Measurements from ENCODE around the gene ITGBL1. TPM values are rescaled to one million over a fixed set of nuclear protein-coding genes. Genes with fewer than 3 reads are reported as not detected.
"Not testable (repeated sequence)": the region's sequence is repeated elsewhere in the genome, so short reads cannot be mapped to it uniquely, and the experiment has no call there.

ITGBL1 gene
- total and polyA plus RNA-seq, 2 donors (not counting 1 experiment from before 2014, with no cell fraction given): not detected

DNA sequence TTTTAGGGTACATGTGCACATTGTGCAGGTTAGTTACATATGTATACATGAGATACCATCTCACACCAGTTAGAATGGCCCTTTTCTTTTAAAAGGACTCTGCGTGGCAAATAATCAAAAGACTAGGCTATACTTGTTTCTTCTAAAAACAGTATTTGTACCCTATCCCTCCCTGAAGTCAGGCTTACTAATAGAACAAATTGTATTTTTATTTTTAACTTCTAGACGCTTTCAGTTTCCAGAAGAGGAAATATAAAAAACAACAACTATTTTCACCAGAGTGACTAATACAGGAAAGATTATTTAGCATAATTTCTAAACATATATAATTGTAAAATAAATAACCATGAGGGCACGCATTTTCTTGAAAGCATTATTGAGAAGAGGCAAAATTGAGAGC is 83.6 kb downstream of the ITGBL1 start:
- H3K27me3 Mint-ChIP-seq: no peaks in the 10 kb centered on the region
- intact Hi-C loops (cut with micrococcal nuclease): no loop called here
- Histone ChIP-seq H3K4me1 (ENCODE audit: control insufficient read depth in 2 of 2, insufficient read depth in 2 of 2, low read length in 2 of 2) (no peaks in the 10 kb centered on the region), H3K4me2 (replicated peaks; ENCODE audit: low read depth, low read length, poor library complexity, severe bottlenecking) (no peak overlapping the region), H3K79me2 (ENCODE audit: control insufficient read depth, insufficient read depth, low read length) (no peaks in the 10 kb centered on the region), H3K4me3 (ENCODE audit: control extremely low read depth in 1 of 5, extremely low read depth in 1 of 5, insufficient read depth in 1 of 5, low read depth in 2 of 5, low read length in 4 of 5) (no peak overlapping the region), H2AFZ (ENCODE audit: insufficient read depth, low read depth, low read length, poor library complexity, severe bottlenecking) (no peak overlapping the region), H4K20me1 (ENCODE audit: control insufficient read depth, insufficient read depth, low read length, poor library complexity, severe bottlenecking) (no peaks in the 10 kb centered on the region), H3K27me3 (replicated peaks in 1 of 4; ENCODE audit: control extremely low read depth in 1 of 4, control insufficient read depth in 3 of 4, insufficient read depth in 4 of 4, low read length in 3 of 4) (no peaks in the 10 kb centered on the region), H3K27ac (ENCODE audit: low read length in 2 of 2) (no peak overlapping the region), H3K9me3 (ENCODE audit: control extremely low read depth in 1 of 3, control insufficient read depth in 2 of 3, insufficient read depth in 1 of 3, low read length in 2 of 3) (no peaks in the 10 kb centered on the region), H3K9ac (ENCODE audit: low read length) (no peak overlapping the region), H3K36me3 (replicated peaks in 1 of 2; ENCODE audit: control extremely low read depth in 1 of 2, control insufficient read depth in 1 of 2, extremely low read depth in 1 of 2, insufficient read depth in 2 of 2, low read length in 1 of 2) (no peaks in the 10 kb centered on the region)
- no peak overlapping the region for H3K27ac Mint-ChIP-seq
- H3K4me1 Mint-ChIP-seq: no peaks in the 10 kb centered on the region
- DNase-seq: no peak
- ChIA-PET POLR2A (no interaction called here), CTCF (interaction anchor here (1.3 kb wide), 1 partner anchor 221 kb away, joined by 3 read pairs; no protein-coding TSS in a partner anchor)
- no peak for TF ChIP-seq EZH2 (IDR thresholded peaks at IDR 0.05; ENCODE audit: borderline replicate concordance, insufficient read depth, low read depth, low read length, poor library complexity, severe bottlenecking)
- TF ChIP-seq, protein P1, sequence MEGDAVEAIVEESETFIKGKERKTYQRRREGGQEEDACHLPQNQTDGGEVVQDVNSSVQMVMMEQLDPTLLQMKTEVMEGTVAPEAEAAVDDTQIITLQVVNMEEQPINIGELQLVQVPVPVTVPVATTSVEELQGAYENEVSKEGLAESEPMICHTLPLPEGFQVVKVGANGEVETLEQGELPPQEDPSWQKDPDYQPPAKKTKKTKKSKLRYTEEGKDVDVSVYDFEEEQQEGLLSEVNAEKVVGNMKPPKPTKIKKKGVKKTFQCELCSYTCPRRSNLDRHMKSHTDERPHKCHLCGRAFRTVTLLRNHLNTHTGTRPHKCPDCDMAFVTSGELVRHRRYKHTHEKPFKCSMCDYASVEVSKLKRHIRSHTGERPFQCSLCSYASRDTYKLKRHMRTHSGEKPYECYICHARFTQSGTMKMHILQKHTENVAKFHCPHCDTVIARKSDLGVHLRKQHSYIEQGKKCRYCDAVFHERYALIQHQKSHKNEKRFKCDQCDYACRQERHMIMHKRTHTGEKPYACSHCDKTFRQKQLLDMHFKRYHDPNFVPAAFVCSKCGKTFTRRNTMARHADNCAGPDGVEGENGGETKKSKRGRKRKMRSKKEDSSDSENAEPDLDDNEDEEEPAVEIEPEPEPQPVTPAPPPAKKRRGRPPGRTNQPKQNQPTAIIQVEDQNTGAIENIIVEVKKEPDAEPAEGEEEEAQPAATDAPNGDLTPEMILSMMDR (IDR thresholded peaks at IDR 0.05): no peak
- WGBS (ENCODE audit: insufficient coverage): no CpG with 5 or more reads among the region's 3 CpGs
- no peak for ATAC-seq (ENCODE audit: low read depth)
- H3K9me3 Mint-ChIP-seq (ENCODE audit: insufficient read depth): no peaks in the 10 kb centered on the region
- no peak overlapping the region for H3K4me3 Mint-ChIP-seq

DNA sequence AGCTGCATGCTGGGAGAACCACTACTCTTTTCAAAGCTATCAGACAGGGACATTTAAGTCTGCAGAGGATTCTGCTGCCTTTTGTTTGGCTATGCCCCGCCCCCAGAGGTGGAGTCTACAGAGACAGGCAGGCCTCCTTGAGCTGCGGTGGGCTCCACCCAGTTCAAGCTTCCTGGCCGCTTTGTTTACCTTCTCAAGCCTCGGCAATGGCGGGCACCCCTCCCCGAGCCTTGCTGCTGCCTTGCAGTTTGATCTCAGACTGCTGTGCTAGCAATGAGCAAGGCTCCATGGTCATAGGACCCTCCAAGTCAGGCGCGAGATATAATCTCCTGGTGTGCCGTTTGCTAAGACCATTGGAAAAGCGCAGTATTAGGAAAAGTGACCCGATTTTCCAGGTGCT is 92.1 kb downstream of the ITGBL1 start:
- DNase-seq; POLR2A ChIA-PET; H3K4me3 Mint-ChIP-seq; H4K20me1 ChIP-seq (ENCODE audit: control insufficient read depth, insufficient read depth, low read length, poor library complexity, severe bottlenecking); H3K9ac ChIP-seq (ENCODE audit: low read length); H3K9me3 ChIP-seq (ENCODE audit: control extremely low read depth in 1 of 3, control insufficient read depth in 2 of 3, insufficient read depth in 1 of 3, low read length in 2 of 3); intact Hi-C loops (cut with micrococcal nuclease); H3K27me3 ChIP-seq (replicated peaks in 1 of 4; ENCODE audit: control extremely low read depth in 1 of 4, control insufficient read depth in 3 of 4, insufficient read depth in 4 of 4, low read length in 3 of 4); H3K27me3 Mint-ChIP-seq; H3K9me3 Mint-ChIP-seq (ENCODE audit: insufficient read depth); H3K79me2 ChIP-seq (ENCODE audit: control insufficient read depth, insufficient read depth, low read length); CTCF ChIA-PET; H3K4me1 ChIP-seq (ENCODE audit: control insufficient read depth in 2 of 2, insufficient read depth in 2 of 2, low read length in 2 of 2); H3K4me3 ChIP-seq (ENCODE audit: control extremely low read depth in 1 of 5, extremely low read depth in 1 of 5, insufficient read depth in 1 of 5, low read depth in 2 of 5, low read length in 4 of 5); ATAC-seq (ENCODE audit: low read depth); H3K4me1 Mint-ChIP-seq; H3K4me2 ChIP-seq (replicated peaks; ENCODE audit: low read depth, low read length, poor library complexity, severe bottlenecking); H3K36me3 ChIP-seq (replicated peaks in 1 of 2; ENCODE audit: control extremely low read depth in 1 of 2, control insufficient read depth in 1 of 2, extremely low read depth in 1 of 2, insufficient read depth in 2 of 2, low read length in 1 of 2); H2AFZ ChIP-seq (ENCODE audit: insufficient read depth, low read depth, low read length, poor library complexity, severe bottlenecking); H3K27ac ChIP-seq (ENCODE audit: low read length in 2 of 2); H3K27ac Mint-ChIP-seq: not testable (repeated sequence)
- WGBS (ENCODE audit: insufficient coverage): 89% methylated on average over 10 of the region's 11 CpGs

All from B cell (primary cell).